KOPT-K1 (cell line): ENCODE results near the gene NEDD8.
A peak's percentile ranks its signal among the peaks of the same experiment; 100 is the strongest.

Source experiments
- H3K27ac ChIP-seq: fragments of 200-600 bp; sonication (generic); 2 replicates; pipeline ENCODE4 v1.5.1; 2016; ENCODE audit warnings: antibody characterized with exemption, mild to moderate bottlenecking, low read depth, low read length; ENCODE audit not compliant: poor library complexity, severe bottlenecking
- H3K36me3 ChIP-seq: fragments of 200-600 bp; sonication (generic); 2 replicates; pipeline ENCODE4 v1.5.1; 2017; ENCODE audit warnings: antibody characterized with exemption, mild to moderate bottlenecking, low read length, moderate library complexity; ENCODE audit not compliant: insufficient read depth
- H3K9me3 ChIP-seq: fragments of 200-600 bp; sonication (generic); 2 replicates; pipeline ENCODE4 v1.5.1; 2017; ENCODE audit warnings: antibody characterized with exemption, low read length, mild to moderate bottlenecking; ENCODE audit not compliant: insufficient read depth, poor library complexity, severe bottlenecking

Gene NEDD8

DNA sequence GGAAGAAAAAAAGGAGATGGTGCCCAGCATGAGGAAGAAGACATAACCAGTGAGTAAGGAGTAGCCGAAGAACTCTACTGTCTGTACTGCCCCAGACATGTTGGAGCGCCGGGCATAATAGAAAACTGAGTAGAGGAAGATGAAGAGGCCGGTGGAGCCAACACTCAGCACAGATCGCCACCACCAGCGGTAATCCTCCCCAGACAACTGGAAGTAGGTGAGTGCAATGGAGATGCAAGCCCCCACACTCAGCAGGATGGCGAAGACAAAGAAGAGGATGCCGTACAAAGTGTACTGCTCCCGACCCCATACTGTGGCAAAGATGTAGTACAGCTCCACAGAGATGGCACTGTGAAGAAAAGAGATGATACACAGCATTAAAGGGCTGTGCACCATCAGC is 42.7 kb downstream of the NEDD8 start:
- Histone ChIP-seq H3K36me3 (peaks cover 67% of the 10 kb centered on the region), H3K27ac (peak overlapping the region; percentile 66), H3K9me3 (no peaks in the 10 kb centered on the region)

DNA sequence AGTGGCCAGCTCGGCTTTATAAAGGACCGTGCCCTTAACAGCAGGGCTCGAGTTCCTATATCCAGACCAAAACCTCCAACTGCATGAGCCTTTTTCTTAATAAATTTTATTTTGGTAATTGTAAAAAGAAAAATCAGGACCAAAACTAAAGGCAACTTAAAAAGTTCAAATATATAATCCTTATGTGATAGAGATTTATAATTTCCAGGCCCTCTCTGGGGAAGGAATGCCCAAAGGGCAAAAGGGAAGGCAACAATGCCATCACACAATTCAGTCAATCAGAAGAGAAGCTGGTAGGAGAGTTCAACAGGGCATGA is 43.1 kb downstream of the NEDD8 start:
- peaks cover 68% of the 10 kb centered on the region for H3K36me3 ChIP-seq
- no peaks in the 10 kb centered on the region for H3K9me3 ChIP-seq
- H3K27ac ChIP-seq: peak overlapping the region; percentile 66

DNA sequence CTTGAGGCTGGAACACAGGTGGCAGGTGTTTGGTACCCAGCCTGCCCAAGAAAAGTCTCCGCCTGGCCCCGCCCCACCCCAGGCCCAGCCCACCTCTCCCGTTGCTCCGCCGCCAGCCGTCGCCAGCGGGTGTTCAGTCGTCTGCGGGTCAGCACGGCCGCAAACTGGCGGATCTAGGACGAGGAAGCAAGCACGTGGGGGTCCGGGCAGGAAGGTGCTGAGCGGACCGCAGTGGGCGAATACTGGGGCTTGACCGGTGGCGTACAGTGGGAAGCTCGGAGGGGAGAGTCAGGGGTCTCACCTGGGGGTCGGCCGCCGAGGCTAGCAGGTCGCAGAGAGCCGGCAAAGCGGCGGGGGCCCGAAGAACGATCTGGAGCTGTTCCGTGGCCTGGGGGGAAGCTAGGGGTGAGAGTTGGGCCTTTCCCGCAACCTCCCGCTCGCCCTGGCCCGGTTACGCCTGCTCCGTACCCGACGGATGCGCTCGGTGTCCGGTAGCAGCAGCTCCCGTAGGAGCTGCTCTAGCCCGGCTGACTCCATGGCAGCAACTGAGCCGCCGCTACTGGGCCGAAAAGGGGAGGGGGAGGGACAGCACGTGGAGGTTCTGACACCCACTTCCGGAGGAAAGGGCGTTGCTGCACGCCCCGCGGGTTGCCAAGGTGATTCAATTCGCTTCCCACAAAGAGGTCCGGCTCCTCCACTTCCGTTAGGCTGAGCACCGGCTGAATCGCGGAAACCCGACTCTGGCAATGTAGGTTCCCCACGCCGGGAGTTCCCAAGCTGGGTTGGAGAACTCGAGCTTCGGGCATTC is 43.7 kb downstream of the NEDD8 start, which contains the start of gene IPO4:
IPO4 (minus strand) TSS at position 566 of the 808 bp plus-strand sequence; CDS start at position 537, 29 bp downstream.
- Histone ChIP-seq H3K36me3 (peaks cover 71% of the 10 kb centered on the region), H3K27ac (peak within 1 kb of the TSS; percentile 66), H3K9me3 (no peaks in the 10 kb centered on the region)

DNA sequence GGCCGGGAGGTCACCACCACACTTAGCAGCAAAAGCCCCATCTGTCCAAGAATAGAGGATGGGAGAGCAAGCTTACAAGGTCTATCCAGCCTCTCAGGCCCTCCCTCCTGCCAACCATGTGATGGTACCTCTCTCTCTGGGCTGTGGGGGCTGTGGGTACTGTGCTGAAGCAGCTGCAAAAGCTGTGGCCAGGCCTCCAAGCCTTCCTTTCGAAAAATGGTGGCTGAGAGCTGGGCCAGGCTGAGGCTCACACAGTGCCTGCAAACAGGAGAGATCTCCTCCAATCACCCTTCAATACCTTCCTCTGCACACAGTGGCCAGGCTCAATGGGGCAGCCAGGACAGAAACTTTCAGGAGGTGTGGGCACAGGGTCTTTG is 44.6 kb downstream of the NEDD8 start:
- Histone ChIP-seq H3K36me3 (peaks cover 72% of the 10 kb centered on the region), H3K27ac (peak overlapping the region; percentile 66), H3K9me3 (no peaks in the 10 kb centered on the region)

DNA sequence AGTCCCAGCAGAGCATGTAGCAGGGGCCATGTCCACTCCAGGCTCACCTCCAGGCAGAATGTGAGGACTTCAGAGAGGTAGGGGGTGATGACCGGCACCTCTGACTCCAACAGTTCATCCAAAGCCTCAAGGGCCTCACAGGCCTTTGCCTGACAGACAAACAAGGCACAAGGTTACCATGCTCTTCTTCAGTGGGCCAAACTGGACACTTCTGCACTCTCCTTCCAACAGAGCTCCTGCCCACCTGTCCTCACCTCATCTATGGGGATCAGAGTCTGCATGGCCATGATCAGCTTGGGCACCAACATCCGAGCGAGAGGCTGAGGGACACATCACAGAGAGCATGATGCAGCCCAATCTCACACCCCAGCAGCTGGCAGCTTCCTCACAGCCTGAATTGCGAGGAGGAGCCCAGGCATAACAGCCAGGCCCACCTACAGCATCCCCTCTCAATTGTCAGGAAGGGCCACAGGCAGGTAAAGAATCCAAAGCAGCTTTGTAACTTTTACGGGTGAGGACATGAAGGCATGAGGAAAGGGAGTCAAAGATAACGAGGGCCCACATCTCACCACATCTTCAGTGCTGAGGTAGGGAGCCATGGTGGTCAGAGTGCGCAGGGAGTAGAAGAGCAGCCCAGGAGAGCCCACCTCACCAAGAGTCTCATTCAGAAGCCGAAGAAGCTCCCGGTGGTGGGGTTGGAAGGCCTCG is 45.2 kb downstream of the NEDD8 start:
- Histone ChIP-seq H3K36me3 (peaks cover 72% of the 10 kb centered on the region), H3K9me3 (no peaks in the 10 kb centered on the region), H3K27ac (peak overlapping the region; percentile 66)

DNA sequence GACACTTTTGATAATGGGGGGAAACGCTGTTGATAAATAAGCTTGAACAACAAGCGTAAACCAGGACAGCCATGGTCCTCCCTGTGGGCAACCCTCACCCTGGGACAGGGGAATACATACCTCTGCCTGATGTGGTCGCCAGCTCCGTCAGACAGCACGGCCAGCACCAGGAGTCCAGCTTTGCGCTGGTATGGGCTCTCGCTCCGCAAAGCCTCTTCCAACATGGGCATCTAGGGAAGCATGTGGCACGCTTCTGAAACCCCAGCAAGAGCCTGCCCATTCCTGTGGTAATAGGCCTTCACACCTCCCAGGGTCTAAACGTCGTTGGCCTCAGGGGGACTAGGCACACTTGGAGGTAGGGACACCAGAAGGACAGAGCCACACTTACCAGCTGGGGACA is 46.4 kb downstream of the NEDD8 start:
- peaks cover 74% of the 10 kb centered on the region for H3K36me3 ChIP-seq
- H3K27ac ChIP-seq: no peak overlapping the region
- H3K9me3 ChIP-seq: no peaks in the 10 kb centered on the region

DNA sequence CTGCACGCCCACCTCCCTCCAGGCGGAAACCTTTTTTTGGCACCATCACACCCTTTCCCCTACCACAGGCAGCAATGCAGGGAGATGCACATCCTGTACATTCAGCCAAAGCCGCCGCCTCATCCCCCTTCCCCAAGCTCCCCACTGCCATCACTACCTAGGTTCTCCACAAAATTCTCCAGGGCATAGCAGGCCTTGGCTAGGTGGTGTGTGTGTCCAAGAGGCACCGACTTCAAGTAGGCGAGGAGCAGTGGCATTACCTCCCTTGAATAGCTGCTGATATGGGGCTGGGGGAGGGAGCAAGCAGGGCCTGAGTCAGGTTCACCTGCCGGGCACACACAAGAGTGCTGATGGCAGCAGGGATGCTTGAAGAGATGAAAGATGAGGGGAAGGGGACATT is 47.1 kb downstream of the NEDD8 start:
- Histone ChIP-seq H3K36me3 (peaks cover 75% of the 10 kb centered on the region), H3K9me3 (no peaks in the 10 kb centered on the region), H3K27ac (no peak overlapping the region)

DNA sequence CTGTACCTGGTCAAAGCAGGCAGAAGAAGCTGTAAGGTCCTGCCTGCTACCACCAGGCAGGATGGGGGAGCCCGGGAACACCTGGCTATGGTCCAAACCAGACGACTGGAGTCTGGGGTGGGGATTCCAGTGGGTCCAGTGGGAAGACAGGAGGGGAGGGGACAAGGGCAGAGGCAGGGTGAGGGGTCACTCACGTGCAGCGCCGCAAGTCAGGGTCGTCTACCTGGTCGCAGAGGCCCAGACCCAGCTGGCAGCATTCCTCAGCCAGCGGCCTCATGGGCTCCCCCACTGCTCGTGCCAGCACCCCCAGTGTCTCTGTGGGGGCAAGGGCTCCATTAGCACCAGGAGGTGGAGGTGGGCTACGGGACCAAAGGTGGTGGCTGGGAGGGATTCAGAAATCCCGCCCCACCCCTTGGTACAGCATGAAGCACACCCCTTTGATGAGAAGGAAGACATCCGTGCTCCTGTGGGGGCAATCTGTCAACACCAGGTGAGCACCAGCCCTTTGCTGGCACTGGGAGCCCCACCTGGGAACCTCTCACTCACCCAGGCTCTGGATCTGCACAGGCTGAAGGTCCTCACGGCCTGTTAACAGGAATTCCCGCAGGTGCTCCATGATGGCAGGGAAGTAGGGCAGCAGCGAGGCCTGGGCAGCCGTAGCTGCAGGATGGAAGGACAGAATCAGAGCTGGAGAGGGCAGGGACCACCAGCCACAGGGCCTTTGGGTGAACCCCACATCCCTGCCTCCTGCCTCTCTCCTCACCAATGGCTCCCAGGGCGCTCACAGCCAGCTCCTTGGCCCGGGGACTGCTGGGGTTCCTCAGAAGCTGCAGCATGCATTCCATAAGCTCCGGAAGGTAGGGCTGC is 47.8 kb downstream of the NEDD8 start:
- H3K36me3 ChIP-seq: peaks cover 78% of the 10 kb centered on the region
- H3K9me3 ChIP-seq: no peaks in the 10 kb centered on the region
- H3K27ac ChIP-seq: no peak overlapping the region

DNA sequence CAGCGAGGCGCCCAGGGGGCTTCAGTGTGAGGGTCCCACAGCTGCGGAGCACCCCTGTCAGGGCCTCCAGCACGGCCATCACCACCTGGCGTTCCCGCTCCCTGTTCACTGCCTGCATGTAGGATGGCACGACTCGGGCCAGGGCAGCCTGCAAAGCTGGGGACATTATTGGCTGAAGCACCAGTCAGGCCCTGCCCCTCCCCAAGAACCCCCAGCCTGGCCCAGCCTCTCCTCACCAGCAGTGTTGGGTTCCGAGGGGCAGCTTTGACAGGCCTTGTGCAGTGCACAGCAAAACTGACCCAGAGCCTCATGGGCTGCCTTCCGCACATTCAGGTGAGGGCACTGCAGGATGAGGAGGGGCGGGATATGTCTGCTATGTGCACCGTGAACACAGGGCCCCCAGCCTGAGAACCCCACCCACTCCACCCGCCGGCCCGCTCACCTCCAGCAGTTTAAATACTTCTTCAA is 49.1 kb downstream of the NEDD8 start:
- H3K27ac ChIP-seq: no peak overlapping the region
- no peaks in the 10 kb centered on the region for H3K9me3 ChIP-seq
- H3K36me3 ChIP-seq: peaks cover 91% of the 10 kb centered on the region

DNA sequence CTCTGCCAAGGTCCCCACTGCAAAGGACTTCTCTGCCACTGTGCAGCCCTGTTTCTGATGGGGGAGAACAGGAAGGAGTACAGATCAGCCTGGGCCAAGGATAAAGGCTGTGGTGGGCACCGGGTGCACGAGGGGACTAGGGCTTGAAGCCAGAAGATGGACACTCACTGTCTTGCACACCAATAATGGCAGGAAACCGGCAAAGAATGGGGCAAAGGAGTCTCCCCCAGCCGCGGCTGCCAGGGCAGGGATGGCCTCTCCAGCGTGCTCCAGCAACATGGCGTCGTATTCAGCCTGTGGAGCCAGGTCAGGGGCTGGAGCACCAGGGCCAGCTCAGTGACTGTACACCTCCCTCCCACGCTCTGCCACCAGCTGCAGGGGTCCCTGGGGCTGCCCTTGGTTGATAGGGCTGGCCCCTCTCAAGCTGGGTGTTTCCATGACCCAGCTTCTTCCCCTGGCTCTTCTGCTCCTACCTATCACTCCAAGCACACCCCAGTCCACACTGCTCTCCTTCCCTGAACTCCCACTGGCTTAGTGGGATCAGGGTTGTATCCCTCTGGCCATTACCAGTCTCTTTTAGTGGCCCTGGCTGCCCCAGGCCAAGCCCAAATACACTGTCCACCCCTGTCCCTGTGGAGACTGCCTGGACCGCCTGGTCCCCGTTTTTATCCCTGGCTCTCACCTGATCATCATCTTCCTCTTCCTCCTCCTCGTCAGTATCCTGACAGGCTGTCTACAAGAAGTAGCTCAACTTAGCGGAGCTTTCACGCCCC is 49.9 kb downstream of the NEDD8 start:
- Histone ChIP-seq H3K27ac (no peak overlapping the region), H3K36me3 (peaks cover 98% of the 10 kb centered on the region), H3K9me3 (no peaks in the 10 kb centered on the region)

DNA sequence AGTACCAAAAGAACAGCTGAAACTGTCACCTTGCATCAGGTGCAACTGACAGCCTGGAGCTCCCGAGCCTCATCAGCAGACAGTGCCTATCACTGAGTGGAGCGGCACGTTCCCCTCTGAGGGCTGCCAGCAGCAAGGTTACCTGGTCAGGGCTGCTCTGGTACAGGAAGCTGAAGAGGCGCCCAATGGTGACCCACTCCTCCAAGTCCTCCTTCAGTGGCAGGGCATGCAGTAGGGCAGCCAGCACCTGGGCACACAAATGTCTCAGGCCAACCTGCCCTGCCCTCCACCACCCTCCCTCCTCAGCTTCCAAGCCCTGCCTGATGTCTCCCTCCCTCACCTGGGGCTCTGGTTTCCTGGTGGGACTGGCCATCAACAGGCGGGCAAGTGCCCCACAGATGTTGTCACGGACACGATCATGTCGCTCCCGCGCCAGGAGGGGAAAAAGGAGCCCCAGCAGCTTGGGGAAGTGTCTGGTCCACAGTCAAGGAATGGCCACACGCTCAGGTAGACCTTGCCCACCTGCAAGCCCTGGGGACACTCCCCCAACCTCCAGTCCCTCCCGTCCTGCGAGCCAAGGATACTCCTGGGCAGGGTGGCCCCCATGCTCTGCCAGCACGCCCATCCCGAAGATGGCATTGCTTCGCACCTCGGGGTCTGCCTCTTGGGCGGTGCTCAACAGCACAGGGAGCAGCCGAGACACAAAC is 50.6 kb downstream of the NEDD8 start:
- no peak overlapping the region for H3K27ac ChIP-seq
- peaks cover 100% of the 10 kb centered on the region for H3K36me3 ChIP-seq
- H3K9me3 ChIP-seq: no peaks in the 10 kb centered on the region

DNA sequence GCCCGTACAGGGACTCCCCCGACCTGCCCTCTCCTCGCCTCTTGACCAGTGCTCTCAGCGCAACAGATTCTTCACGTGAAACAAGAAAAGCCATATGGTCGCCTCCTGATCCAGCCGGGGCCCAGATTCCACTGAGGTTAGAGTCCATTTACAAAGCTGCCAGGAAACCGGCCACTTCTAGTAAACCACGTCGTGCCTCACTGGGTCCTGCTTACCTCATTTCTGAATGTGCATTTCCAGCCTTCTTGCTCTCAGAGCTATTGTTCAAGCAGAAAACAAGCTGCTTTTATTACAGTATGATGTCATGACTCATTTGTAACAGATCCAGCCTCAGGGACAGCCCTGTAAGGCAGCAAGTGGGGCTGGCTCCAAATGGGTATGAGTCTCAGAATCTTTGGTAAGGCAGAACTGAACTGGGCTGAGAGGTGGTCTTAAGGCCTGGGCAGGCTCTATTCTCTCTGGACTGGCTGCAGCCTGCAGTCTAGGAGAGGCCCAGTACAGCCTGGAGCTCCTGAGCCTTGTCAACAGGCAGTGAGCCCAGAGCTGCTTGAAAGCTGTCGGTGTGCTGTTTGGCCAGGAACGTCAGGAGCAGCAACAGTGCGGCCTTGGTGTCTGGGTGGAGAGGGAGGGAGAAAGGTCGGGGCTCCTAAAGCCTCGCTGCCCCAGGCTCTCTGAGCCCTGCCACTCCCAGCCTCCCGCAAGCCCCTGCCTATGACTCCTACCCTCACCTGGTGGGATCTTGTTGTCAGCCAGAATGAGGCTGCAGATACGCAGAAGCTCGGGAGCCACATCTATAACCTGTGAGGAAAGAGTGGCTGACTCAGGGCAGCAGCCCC is 52.0 kb downstream of the NEDD8 start:
- peaks cover 89% of the 10 kb centered on the region for H3K36me3 ChIP-seq
- H3K9me3 ChIP-seq: no peaks in the 10 kb centered on the region
- no peak overlapping the region for H3K27ac ChIP-seq

DNA sequence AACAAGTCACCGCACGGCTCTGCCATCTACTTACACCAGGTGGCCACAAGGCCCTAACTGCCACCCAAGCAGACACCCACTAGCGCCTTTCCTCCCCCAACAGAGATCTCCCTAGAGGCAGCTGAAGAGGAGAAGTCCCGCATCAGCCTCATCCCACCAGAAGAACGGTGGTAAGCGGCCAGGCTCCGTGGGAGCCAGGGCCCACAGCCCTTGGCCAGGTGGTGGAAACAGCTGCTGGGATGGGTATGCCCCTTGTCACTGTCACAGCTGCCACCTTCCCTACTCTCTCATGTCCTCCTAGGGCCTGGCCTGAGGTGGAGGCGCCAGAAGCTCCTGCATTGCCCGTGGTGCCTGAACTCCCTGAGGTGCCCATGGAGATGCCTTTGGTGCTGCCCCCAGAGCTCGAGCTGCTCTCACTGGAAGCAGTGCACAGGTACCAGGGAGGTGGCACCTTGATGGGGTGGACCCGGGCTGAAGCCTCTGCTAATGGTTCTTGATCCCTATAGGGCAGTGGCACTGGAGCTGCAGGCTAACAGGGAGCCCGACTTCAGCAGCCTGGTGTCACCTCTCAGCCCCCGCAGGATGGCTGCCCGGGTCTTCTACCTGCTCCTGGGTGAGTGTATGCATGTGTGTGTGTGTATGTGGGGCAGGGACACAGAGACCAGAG is 52.7 kb downstream of the NEDD8 start:
- Histone ChIP-seq H3K27ac (no peak overlapping the region), H3K9me3 (no peaks in the 10 kb centered on the region), H3K36me3 (peaks cover 82% of the 10 kb centered on the region)
